ENCODE results near the gene TULP3. TPM values are rescaled to one million over a fixed set of nuclear protein-coding genes. Genes with fewer than 3 reads are reported as not detected.

The TULP3 gene
- 14.6 to 22.7 TPM (median 19.0 TPM) in 5 replicates for total RNA-seq (2022; extraction: Qiagen RNA extraction)

DNA sequence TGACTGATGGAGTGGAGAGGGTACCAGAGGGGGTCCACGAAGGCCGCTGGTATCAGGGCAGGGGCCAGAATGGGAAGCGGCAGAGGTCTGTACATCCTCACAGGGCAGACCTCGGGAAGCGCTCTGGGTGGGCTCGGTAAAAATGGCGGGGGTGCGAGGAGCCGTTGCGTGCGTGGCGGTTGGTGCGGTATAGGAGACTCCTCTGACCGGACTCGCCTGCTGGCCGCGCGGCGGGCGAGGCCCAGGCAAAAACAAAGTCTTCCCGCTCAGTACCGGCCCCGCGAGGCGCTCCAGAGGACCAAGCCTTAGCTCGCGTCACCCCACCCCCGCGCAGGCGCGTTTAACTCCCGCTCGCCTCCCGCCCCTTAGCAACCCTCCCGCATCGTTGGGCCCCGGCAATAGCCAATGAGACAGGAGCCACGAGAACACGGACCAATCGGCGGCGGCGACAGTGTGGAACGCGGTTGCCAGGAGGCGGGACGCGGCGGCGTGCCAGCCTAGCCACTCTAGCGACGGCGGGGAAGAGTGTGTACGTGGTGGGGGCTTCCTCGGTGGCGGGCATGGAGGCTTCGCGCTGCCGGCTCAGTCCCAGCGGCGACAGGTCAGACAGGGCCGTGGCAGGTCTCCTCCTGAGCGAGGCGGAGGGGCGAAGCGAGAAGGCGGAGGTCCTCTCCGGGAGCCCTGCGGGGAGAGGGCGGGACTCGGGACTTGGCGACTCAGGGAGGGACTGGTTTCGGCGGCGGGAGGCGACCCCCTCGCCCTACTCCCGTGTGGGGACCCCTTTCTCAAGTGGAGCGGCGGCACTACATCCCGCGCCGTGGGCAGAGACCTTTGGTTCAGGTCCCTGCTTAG lies at the start of gene TULP3:
Gene TULP3, plus strand, starts transcription at position 504 of the 852 bp plus-strand sequence. Its CDS starts 57 bp downstream, at position 561.

DNA sequence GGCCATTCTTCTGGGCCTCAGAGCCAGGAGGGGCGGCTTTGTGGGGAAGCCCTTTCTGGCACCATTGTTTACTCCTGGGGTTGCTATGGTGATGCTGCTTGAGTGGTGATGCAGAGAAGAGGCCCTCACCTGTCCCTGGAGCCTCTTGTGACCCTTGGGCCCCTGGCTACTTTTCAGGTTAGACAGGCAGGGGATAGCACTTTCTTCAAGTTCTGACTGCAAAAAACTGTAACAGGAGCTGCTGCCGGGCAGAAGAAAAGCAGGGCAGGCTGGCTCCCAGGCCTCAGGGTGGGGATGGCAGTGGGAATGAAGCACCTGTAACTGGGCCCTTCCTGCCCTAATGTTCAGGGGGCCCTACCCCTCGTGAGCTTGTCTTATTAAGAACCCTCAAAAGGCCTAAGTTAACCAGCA lies 33.7 kb upstream of the TULP3 start, which contains the start of gene TEX52:
Gene TEX52, minus strand, starts transcription at position 19 of the 411 bp plus-strand sequence. Its CDS starts 13 bp downstream, at position 6.

GRCh38 chr12:2877047-2877952 lies 13.4 kb upstream of the TULP3 start, which contains the start of the genes FOXM1 and RHNO1:
Gene FOXM1 (minus strand): TSS chr12:2877174. CDS start chr12:2874478, 2,696 bp downstream.
Gene RHNO1 (plus strand): TSS chr12:2877223. CDS start chr12:2885367, 8,144 bp downstream.

GRCh38 chr12:2959192-2959504 lies 68.5 kb downstream of the TULP3 start, which contains the start of gene TEAD4:
Gene TEAD4 (plus strand): TSS chr12:2959397.

Other genes starting within 250 kb of the TULP3 start
- 90.9 to 103 TPM (median 98.7 TPM) in 5 replicates for gene FKBP4, start 95.9 kb upstream of the TULP3 start, total RNA-seq (2022; extraction: Qiagen RNA extraction)
- gene ITFG2, start 78.2 kb upstream of the TULP3 start, total RNA-seq (2022; extraction: Qiagen RNA extraction): 13.3 to 16.5 TPM (median 14.6 TPM) in 5 replicates
- gene NRIP2, start 55.9 kb upstream of the TULP3 start, total RNA-seq (2022; extraction: Qiagen RNA extraction): not detected in 5 replicates
- not detected in 5 replicates for gene TEX52, start 33.9 kb upstream of the TULP3 start, total RNA-seq (2022; extraction: Qiagen RNA extraction)
- 84.5 to 96.5 TPM (median 91.4 TPM) in 5 replicates for gene FOXM1, start 13.7 kb upstream of the TULP3 start, total RNA-seq (2022; extraction: Qiagen RNA extraction)
- gene RHNO1, start 13.7 kb upstream of the TULP3 start, total RNA-seq (2022; extraction: Qiagen RNA extraction): 42.0 to 50.7 TPM (median 47.4 TPM) in 5 replicates
- gene TEAD4, start 68.5 kb downstream of the TULP3 start, total RNA-seq (2022; extraction: Qiagen RNA extraction): 41.8 to 46.4 TPM (median 46.1 TPM) in 5 replicates
- 49.5 to 68.9 TPM (median 57.9 TPM) in 5 replicates for gene TSPAN9, start 186.5 kb downstream of the TULP3 start, total RNA-seq (2022; extraction: Qiagen RNA extraction)